SU-DHL-6 (cell line): ENCODE data around the gene ANP32B.

Source experiments
- EZH2phosphoT487 ChIP-seq: fragments of 200-600 bp; sonication (generic), shearing (Covaris generic); conservative IDR thresholded peaks from 2 replicates; pipeline ENCODE4 v1.6.1; 2018; ENCODE audit warnings: mild to moderate bottlenecking, antibody characterized with exemption, low read length, moderate library complexity, mixed read lengths
- TF ChIP-seq, protein P1 (sequence below): fragments of 200-600 bp; sonication (generic); IDR thresholded peaks from one replicate; pipeline ENCODE4 v1.5.1; 2017; ENCODE audit warnings: antibody characterized with exemption, mild to moderate bottlenecking, low read length, moderate library complexity; ENCODE audit not compliant: insufficient read depth, poor library complexity, severe bottlenecking

DNA sequence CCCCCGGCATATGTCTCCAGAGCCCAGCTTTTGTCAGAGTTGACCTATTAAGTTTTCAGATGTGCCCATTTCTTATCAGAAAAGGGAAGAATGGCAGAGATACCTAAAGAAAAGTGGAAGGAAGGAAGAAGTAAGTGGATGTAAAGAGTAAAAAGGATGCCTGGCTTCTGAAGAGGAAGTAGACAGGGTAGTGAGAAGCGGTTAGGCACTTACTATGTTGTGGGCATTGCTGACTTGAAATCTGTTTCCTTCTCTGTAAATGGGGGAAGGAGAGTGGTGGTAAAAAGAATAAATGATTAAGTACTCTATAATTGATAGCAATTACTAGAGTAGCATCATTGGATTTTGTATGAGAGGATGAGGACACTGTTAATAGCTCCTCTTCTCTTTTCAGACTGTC, 9.9 kb downstream of the ANP32B start:
- TF ChIP-seq, protein P1, sequence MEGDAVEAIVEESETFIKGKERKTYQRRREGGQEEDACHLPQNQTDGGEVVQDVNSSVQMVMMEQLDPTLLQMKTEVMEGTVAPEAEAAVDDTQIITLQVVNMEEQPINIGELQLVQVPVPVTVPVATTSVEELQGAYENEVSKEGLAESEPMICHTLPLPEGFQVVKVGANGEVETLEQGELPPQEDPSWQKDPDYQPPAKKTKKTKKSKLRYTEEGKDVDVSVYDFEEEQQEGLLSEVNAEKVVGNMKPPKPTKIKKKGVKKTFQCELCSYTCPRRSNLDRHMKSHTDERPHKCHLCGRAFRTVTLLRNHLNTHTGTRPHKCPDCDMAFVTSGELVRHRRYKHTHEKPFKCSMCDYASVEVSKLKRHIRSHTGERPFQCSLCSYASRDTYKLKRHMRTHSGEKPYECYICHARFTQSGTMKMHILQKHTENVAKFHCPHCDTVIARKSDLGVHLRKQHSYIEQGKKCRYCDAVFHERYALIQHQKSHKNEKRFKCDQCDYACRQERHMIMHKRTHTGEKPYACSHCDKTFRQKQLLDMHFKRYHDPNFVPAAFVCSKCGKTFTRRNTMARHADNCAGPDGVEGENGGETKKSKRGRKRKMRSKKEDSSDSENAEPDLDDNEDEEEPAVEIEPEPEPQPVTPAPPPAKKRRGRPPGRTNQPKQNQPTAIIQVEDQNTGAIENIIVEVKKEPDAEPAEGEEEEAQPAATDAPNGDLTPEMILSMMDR, result no peak
- TF ChIP-seq EZH2phosphoT487, result no peak
